Suppressor macrophage (primary cell): ENCODE data around the gene ILKAP.

Experiments
- DNase-seq, 4 experiments: peaks; one replicate each; pipeline ENCODE4 v3.0.0-alpha.2; 2020 to 2022

ILKAP gene

DNA sequence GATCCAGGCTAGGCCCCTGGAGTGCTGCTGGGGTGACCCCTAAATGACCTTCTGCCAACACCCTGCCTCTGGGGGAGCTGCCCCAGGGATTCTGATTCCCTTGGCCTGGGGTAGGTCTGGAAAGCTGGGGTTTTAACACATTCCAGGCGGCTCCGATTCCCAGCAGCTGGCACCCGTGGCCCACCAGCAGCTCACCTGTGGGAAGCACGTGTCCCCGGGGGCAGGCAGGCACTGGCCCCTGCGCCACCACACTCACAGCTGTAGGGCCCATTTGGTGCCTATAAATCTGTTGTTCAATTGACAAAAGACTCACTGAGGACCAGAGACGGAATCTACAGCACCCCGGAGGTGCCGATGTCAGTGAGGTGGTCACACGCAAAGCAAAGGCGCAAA lies 69.1 kb downstream of the ILKAP start:
- no peak for DNase-seq

DNA sequence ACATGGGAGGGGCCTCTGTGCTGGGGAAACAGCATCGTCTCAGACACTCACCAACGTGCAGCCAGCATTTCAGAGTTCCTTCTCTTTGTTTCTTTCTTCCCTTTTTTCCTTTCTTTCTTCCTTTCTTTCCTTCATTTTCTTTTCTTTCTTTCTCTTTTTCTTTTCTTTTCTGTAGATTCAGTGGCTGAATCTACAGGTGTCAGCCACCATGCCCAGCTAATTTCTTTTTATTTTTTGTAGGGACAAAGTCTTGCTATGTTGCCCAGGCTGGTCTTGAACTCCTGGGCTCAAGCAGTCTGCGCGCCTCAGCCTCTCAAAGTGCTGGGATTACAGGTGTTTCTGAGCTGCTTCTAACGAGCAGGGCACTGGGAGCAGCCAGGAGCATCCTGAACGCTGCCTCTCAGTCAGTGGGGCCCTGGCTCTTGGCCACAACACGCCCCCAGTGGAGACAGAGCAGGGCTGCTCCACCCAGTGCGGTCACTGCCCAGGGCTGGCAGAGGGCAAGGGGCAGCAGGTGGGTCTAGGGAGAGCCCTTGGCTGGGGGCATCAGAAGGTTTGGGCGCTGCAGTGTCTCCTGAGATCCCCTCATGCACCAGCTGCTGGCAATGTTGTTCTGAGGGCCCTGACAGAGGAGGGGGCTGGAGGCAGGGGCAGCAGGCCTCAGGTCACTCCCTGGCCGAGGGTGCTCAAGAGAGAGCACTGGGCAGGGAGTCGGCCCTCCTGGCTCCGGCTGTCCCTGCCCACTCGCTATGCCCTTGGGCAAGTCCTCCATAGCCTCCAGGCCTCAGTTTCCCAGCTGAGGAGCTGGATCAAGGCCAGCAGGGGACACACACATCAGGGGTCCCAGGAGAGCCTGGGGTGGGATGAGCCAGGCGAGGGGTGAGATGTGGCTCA lies 69.7 kb downstream of the ILKAP start:
- DNase-seq: no peak

DNA sequence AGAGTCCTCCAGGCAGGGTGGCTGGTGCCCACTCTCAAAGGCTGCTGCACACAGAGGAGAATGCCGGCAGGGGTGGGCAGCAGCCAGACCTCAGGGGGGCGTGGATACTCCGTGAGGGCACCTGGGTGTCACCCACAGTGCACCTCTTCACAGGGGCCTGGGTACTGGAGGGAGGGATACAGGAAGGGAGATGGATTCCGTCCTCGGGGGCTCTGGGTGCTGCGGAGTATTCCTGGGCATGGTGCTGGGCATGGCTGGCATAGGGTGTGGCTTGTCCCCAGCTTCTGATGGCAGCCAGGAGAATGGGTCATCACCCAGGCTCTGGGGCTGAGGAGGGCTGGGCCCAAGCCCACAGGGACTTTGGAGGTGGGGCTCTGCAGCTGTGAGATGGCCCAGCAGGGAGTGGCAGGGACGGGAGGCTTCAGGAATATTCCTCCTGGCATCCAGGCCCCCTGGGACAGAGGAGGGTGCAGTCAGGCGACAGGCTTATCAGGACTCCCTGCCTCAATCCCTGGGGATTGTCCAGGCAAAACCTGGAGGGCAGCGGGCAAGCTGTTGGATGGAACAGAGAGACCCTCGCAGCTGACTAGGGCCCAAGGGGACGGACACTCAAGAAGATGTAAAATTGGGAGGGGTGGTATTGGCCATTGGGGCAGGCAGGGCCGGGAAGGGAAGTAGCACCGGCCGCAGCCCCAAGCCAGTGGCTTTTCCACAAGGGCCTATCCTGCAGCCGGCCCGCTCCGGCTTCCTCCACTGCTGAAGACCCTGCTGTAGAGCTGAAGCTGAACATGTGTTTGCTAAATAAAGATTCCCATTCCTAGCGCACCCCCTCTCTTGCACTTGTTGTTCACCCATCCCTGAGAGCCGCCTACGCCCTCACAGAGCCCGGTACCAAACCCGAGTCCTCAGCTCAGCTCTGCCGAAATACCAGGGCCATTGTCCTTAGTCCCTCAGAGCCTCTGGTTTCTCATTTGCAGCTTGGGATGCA lies 70.7 kb downstream of the ILKAP start:
- DNase-seq: no peak

DNA sequence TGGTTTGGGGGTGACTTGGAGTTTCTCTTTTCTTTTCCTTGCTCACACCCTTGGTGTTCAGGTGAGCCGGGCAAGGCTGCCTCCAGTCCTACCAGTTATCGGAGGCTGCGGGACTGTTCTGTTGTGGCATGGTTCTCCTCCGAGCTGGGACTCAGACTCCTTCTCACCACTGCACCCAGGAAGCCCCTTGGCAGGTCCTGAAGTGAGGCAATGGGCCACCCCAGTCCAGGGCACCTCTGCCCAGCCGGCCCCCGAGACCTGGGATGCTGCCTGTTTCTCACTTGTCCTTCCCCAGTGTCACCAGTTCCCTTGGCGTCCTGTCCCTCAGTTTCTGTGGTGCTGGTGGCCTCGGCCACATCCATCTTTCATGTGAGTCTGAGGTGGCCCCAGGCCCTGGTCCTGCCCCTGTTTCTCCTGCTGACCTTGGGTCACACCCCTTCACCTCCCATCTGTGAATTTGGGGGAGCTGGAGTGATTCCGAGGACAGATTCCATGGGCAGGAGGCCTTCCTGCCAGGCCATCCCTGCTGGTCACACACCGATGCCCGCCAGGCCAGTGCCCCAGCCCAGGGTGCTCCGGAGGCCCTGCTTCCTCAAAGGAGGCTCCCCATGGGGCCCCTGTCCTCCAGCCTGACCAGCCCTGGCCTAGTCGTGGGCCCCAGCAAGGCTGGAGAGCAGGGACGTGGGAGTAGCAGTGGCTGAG lies 71.6 kb downstream of the ILKAP start:
- no peak for DNase-seq

DNA sequence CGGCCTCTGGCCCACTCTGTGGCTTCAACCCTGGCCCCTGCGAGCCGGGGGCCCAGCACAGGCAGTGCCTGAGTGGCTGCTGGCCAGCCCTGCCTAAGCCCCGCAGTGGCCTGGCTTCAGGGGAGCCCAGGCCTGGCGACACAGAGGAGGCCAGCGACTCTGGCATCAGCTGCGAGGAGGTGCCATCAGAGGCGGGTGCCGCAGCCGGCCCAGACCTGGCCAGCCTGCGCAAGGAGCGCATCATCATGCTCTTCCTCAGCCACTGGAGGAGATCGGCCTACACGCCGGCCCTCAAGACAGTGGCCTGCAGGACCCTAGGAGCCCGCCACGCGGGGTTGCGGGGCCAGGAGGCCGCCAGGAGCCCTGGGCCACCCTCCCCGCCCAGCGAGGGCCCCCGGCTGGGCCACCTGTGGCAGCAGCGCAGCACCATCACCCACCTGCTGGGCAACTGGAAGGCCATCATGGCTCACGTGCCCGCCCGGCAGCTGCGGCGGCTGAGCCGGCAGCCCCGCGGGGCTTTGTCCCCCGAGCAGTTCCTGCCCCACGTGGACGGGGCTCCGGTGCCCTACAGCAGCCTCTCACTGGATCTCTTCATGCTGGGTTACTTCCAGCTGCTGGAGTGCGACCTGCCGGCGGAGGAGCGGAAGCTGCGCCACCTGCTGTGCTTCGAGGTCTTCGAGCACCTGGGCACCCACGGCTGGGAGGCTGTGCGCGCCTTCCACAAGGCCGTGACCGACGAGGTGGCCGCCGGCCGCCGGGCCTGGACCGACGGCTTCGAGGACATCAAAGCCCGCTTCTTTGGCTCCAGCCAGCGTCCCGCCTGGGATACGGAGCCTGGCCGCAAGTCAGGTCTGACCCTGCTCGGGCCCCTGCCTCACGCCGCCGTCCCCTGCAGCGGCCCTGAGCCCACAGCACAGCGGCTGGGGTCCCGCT lies 72.5 kb downstream of the ILKAP start:
- no peak for DNase-seq

DNA sequence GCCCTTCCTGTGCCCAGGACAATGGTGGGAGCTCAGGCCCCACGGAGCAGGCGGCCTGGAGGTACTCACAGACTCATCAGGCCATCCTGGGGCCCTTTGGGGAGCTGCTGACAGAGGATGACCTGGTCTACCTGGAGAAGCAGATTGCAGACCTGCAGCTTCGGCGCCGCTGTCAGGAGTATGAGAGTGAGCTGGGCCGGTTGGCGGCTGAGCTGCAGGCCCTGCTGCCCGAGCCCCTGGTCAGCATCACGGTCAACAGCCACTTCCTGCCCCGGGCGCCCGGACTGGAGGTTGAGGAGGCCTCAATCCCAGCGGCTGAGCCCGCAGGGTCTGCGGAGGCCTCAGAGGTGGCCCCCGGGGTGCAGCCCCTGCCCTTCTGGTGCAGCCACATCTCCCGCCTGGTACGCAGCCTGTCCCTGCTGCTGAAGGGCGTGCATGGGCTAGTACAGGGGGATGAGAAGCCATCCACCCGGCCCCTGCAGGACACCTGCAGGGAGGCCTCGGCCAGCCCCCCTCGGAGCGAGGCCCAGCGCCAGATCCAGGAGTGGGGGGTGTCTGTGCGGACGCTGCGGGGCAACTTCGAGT lies 73.3 kb downstream of the ILKAP start:
- no peak for DNase-seq

DNA sequence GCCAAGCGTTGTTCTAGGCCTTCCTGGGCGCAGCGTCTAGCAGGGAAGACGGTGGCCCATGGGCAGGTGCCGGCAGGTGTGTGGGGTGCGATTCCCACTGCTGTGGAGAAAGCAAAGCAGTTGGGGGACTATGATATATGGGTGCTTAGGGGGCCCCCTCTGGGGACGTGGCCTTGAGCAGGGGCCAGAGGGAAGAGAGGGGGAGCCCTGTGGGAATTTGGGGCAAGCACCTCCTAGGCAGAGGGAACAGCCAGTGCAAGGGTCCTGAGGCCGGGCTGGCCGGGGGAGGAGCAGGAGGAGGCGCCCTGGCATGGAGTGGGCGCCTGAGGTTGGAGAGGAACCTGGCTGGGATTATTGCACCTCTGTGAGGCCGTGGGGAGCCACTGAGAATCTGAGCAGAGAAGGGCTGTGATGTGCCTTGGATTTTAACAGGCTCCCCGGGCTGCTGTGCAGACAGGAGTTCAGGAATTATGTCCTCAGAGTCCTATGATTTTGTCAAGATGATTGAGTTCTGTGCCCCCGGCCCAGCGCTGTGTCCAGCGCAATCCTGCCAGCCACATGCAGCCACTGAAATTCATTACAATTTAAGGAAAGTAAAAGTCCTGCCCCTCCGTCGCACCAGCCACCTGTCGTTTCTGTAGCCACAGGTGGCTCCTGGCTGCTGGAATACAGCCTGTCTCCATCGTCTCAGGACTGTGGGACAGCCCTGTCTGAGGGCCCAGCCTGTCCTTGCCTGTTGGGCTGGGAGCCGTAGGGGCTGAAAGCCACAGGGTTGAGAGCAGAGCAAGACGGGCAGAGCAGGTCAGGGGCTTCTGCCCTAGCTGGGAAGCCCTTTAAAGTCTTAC lies 74.1 kb downstream of the ILKAP start:
- DNase-seq: no peak

DNA sequence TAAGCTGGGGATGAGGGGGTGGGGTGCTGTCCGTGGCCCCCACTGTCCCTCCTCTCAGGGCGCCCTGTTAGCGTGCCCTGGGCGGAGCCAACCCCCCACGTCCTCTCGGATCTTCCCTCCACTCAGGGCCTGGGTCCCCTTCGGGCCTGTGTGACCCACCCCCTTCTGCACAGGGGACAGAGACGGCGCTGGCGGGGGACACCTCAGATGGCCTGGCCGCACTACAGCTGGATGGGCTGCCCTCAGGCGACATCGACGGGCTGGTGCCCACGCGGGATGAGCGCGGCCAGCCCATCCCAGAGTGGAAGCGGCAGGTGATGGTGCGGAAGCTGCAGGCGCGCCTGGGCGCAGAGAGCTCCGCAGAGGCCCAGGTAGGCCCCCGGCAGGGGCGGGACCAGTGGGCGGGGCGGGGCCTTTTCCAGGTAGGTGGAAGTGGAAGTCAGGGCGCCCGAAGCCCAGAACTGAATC lies 74.9 kb downstream of the ILKAP start:
- no peak for DNase-seq

DNA sequence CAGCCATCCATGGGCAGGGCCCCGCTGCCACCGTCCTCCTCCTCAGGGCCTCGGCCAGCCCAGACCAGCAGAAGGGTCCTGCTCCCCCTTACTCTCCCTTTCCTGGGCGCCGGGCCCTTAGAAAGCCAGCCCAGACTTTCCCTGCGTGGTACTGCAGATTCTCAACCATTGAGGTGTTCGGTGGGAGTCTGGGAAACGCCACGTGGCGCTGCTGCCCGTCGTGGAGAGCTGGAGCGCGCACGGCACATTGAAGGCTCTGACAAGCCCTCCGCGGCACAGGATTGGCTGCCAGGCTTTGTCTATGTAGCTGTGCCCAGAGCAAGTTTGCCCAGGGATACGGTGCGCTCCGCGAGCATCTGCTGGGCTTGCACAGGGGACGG lies 75.4 kb downstream of the ILKAP start:
- no peak for DNase-seq

DNA sequence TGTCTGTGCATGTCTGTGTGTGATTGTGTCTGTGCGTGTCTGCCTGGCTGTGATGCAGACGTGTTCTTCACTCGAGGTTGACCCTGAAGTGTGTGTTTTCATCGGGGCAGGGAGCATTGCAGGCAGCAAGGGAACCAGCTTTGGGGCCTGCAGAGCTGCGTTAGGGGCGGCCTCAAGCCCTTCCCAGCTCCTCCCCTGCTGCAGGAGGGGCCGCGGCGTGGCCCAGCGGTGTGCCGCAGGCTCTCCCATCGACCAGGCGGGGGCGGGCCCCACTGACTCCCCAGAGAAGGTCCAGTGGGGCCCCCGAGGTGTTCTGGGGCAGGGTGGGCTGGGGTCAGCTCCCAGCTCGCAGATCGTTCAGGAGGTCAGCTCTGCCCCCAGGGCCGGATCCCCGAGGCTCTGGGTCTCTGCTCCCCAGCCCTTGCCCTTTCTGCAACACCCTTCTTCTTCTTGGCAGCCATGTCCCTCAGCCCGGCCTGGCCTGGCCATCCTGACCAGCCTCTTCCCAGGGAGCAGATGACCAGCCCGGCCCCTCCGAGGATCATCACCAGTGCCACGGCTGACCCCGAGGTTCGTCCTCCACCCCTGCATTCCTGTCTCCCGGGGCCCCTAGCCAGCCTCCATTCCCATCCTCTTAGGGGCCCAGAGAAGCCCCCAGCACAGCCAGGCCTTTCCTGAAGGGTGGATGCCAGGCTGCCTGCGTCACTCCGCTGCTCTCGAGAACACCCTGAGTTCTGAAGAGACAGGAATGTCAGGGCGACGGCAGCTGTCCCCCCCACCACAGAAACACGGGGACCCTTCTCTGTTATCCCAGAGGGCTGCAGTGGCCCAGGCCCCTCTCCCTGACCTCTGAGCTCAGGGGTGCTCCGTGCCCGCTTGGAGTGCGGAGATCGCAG lies 76.1 kb downstream of the ILKAP start:
- peak in 2 of 4 experiments; percentile 15 to 24 for DNase-seq

DNA sequence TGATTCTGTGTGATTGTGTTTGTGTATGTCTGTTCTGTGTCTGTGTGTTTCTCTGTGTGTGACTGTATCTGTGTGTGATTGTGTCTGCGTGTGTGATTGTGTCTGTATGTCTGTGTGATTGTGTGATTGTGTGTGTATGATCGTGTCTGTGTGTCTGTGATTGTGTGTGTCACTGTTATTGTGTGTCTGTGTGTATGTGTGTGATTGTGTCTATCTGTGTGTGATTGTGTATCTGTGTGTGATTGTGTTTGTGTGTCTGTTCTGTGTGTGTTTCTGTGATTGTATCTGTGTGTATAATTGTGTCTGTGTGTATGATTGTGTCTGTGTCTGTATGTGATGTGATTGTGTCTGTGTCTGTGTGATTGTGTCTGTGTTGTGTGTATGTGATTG lies 76.7 kb downstream of the ILKAP start:
- DNase-seq: no peak

DNA sequence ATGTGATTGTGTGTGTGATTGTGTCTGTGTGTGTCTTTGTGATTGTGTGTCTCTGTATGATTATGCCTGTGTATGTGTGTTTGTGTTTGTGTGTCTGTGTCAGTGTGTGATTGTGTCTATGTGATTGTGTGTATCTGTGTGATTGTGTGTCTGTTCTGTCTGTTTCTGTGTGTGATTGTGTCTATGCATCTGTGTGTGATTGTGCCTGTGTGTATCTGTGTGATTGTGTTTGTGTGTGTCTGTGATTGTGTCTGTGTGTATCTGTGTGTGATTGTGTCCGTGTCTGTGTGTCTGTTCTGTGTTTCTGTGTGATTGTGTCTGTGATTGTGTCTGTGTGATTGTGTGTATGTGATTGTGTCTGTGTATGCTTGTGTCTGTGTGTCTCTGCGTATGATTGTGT lies 77.2 kb downstream of the ILKAP start:
- no peak for DNase-seq

DNA sequence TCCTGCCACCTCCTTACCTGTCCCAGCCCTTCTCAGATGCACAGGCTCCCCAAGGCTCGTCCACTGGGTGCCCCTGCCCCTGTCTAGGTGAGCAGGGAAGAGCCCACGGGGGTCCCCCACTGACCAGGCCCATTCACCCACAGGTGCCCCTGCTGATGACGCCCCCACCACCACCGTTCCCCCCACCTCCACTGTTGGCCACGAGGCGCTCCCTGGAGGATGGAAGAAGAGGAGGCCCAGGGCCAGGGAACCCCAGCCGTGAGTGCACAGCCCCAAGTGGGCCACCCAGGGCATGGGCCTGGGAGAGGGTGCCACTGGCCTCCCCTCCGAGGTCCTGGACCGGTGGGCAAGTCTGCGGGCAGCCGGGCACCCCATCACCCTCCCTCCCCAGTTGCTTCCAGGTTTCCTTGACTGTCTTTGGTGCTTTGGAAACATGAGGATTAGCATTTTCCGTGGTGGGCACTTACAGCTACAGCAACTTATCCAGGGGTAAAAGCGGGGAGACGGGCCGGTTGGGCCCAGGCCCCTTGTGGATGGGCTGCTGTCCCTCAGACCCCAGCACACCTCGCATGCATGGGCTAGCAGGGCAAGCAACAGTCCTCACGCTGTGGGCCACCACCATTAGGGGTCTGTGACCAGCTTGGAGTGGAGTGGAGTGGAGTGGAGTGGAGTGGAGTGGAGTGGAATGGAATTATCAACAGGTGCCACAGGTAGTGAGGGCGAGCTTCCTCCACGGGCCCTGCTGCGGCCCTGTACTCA lies 78.2 kb downstream of the ILKAP start:
- DNase-seq: no peak

DNA sequence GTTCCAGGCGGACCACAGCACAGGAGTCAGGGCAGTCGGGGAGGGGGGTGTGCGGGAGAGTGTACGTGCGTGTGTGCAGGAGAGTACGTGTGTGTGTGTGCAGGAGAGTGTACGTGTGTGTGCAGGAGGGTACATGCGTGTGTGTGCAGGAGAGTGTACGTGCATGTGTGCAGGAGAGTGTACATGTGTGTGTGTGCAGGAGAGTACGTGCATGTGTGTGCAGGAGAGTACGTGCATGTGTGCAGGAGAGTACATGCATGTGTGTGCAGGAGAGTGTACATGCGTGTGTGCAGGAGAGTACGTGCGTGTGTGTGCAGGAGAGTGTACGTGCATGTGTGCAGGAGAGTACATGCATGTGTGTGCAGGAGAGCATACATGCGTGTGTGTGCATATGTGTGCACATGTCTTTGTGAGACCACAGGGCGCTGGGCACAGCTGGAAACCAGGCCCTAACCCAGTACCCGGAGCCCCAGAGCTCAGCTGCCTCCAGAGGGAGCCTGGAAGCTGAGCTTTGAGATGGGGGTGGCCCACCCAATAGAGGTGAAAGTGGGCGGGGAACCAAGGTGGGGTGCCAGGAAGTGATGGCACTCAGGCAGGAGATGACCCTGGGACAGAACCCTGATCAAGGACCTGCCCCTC lies 78.9 kb downstream of the ILKAP start:
- DNase-seq: no peak

DNA sequence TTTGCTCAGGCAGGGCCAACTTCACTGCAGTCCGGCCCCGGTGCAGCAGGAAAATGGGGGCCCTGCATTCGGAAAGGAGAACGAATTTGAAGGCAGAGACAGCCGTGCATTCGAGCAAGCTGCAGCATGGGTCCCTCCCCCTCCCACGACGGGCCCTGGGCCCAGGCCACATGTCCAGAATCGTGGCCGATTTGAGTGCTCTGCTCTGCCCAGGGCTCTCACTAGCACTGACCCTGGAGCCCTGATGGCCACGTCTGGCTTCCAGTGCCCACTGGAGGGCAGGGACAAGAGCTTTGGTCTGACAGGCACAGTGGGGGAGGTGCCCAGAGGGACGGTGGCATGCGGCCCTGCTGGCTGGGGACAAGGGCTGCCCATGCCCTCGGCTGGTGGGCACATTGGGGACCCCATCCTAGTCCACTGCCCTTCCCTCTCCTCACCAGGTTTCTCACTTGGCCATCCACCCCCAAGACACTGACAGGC lies 79.5 kb downstream of the ILKAP start:
- DNase-seq: no peak

DNA sequence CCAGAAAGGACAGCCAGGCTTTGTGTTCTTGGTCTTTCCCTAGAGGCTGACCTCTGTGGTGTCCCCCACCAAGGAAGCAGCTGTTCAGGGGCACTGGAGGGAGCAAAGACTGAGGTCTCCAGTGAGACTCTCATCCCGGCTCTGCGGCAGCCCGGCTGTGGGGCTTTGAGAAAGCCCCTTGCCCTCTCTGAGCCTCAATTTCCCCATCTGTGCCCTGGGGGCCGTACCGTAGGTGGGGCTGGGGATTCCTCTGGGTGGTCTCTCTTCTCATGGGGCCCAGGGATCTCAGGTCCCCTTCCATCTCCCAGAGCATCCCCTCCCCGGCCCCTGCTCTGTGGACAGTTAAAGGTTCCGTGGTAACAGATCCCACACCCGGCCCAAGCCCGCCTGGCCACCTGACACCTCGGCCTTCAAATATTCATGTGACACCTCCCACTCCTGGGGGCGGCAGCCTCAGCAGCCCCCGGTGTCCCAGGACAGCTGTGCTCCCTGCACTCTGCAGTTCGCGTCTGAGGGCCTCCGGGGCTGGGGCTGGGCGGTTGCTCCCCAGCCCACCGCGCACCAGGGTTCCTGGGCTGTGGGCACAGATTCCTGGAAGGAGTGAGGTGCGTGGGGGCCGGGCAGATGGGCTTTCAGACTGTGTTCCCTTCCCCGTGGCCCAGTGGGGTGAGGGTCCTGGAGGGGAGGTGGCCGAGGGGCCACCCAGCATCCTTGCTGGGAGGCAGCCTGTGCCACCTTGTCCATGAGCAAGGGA lies 80.1 kb downstream of the ILKAP start:
- DNase-seq: no peak
